GM21723 (cell line): ENCODE measurements around the gene TRPM5.
"Not testable (repeated sequence)": the region's sequence is repeated elsewhere in the genome, so short reads cannot be mapped to it uniquely, and the experiment has no call there.

Source experiments
- ATAC-seq: cut with Tn5 transposase; IDR thresholded peaks from one replicate; pipeline ENCODE4 v1.9.1; 2021; ENCODE audit warnings: mild to moderate bottlenecking, moderate library complexity; ENCODE audit not compliant: unreplicated experiment

The TRPM5 gene, protein sequence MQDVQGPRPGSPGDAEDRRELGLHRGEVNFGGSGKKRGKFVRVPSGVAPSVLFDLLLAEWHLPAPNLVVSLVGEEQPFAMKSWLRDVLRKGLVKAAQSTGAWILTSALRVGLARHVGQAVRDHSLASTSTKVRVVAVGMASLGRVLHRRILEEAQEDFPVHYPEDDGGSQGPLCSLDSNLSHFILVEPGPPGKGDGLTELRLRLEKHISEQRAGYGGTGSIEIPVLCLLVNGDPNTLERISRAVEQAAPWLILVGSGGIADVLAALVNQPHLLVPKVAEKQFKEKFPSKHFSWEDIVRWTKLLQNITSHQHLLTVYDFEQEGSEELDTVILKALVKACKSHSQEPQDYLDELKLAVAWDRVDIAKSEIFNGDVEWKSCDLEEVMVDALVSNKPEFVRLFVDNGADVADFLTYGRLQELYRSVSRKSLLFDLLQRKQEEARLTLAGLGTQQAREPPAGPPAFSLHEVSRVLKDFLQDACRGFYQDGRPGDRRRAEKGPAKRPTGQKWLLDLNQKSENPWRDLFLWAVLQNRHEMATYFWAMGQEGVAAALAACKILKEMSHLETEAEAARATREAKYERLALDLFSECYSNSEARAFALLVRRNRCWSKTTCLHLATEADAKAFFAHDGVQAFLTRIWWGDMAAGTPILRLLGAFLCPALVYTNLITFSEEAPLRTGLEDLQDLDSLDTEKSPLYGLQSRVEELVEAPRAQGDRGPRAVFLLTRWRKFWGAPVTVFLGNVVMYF (N-terminal part only)

DNA sequence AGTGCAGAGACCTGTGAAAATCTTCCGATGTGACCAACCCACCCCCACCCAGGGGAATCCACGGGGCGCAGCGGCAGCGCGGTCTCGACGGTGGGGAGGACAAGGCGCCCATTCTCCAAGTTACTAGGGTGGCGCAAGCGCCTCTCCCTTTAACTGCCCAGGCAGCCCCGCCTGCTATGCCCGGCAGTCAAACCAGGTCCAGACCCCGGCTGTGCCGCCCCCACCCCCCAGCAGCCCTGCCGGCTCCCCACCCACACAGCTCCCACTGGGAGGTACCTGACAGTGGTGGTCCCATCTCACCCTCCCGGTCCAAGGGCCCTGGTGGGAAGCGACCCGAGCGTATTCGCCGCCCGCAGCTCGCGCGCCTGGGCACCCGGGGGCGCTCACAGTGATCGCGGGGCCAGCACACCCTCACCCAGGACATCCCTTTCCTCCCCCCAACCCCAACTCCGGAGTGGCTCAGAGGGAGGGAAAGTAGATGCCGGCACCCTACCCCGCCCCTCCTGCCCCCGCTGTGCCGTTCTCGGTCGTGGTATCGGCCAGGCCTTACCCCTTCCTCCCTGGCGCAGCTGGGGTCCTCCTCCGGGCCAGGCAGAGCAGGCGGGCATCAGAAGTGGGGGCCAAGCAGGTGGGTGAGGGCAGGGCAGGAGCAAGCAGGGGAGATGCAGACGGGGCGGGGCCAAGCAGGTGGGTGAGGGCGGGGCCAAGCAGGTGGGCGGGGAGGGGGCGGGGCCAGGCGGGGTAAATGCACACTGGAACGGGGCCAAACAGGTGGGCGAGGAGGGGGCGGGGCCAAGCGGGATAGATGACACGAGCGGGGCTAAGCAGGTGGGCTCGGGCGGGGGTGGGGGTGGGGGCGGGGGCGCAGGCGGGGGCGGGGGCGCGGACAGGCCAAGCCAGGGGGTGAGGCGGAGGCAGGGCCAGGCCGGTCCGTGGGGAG is at the start of gene TRPM5:
TRPM5 (minus strand) TSS at position 634 of the 940 bp plus-strand sequence. CDS start 21,478 bp downstream, outside the sequence.
- no peak for ATAC-seq

DNA sequence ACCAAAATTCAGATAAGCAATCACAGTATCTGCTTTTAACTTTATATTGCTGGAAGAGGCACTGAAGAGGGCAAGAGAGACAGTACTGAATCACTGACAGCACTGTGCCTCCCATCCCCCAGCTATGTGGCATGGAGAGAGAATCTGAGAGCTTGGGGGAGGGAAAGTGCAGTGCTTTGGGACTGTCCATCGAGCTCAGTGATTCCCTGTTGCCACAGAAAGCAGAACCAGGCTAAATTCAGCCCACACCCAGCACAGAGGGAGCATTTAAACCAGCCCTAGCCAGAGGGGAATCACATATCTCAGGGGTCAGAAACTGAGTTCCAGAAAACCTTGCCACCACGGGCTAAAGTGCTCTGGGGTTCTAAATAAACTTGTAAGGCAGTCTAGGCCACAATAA is 44.8 kb upstream of the TRPM5 start:
- no peak for ATAC-seq

DNA sequence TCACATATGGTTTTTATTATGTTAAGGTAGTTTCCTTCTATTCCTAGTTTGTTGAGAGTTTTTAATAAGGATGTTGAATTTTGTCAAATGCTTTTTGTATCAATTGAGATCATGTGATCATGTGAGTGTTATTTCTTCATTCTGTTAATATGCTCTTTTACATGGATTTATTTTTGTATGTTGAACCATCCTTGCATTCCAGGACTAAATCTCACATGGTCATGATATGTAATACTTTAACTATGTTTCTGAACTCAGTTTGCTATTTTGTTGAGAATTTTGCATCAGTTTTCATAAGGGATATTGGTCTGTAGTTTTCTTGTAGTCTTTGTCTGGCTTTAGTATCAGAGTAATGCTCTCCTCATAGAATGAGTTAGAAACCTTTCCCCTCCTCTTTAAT is 43.7 kb upstream of the TRPM5 start:
- ATAC-seq = no peak

DNA sequence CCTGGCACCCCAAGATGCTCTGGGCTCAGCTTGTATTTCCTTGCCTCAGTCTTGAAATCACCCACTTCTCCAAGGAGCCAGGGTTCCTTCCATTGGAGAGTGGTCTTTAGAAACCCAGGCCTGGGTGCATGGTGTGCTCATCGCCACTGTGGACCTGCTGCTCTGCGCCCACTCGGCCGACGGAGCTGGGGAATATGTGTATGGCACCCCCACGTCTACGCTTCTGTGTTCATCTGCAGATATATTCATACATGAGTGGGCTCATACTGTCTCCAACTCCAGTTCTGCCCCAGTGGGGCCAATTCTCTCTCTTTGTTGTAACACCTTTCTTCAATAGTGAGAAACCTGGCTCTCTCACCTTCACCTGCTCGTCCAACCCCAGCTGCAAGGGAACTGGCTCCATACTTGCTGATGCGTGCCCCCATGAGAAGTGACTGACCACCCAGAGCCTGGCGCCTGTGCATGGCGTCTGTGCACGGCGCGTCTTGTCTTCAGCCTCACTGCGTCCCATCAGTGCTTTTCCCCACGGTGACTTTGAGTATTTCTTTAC is 40.3 kb upstream of the TRPM5 start:
- no peak for ATAC-seq

DNA sequence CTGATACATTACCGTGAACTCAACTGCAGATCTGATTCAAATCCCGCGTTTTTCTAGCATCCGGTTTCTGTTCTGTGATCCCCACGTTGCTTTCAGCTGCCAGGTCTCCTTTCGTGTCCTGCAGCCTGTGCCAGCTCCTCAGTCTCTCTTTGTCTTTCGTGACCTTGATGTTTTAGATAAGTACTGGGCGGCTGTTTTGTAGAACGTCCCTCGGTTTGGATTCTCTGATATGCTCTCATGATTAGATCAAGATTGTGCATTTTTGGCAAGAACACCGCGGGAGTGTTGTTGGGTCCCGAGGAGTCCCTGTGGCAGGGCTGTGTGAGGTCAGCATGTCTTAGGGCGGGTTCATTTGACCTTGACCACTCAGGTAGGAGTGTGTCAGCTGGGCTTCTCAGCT is 39.1 kb upstream of the TRPM5 start:
- no peak for ATAC-seq

- ATAC-seq = no peak
Observed at GRCh38 chr11:2482745-2483144, 38.4 kb upstream of the TRPM5 start.

DNA sequence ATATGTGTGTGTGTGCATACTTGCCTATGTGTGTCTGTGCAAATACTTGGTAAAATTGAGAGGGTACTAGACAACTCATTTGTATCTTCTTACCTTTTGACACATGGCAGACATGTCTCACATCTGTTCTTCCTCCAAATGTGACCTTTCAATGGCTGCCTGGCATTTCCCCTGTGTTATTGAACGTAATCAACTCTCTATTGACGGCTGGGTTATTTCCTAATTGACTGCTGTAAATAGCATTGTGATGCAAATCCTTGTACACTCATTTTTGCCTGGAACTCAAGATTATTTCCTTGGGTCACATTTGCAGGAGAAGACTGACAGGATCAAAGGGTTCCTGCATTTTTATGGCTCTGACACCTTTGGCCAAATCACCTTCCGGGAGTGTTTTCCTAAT is 37.9 kb upstream of the TRPM5 start:
- no peak for ATAC-seq

- ATAC-seq = no peak
Observed at GRCh38 chr11:2481253-2481652, 36.9 kb upstream of the TRPM5 start.

GRCh38 chr11:2480874-2481220 is 36.5 kb upstream of the TRPM5 start:
- no peak for ATAC-seq

DNA sequence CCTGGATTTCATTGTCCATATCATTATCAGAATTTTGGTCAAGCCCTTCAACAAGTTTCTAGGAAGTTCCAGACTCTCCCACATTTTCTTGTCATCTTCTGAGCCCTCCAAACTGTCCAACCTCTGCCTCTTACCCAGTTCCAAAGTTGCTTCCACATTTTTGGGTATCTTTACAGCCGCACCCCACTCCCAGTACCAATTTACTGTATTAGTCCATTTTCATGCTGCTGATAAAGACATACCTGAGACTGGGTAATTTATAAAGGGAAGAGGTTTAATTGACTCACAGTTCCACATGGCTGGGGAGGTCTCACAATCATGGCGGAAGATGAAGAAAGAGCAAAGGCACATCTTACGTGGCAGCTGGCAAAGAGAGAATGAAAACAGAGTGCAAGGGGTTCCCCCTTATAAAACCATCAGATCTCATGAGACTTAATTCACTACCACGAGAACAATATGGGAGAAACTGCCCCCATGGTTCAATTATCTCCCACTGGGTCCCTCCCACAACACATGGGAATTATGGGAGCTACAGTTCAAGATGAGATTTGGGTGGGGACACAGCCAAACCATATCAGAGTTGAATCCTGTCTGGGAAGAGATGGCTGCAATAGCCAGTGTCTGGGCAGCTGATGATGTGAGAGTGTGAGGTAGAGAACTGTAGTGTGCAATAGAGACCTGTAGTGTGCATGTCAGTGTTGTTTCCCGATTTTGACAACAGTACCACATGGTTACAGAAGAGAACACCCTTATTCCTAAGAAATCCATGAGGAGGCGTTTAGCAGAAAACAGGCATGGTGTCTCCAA is 36.0 kb upstream of the TRPM5 start:
- ATAC-seq = not testable (repeated sequence)

GRCh38 chr11:2477936-2478335 is 33.6 kb upstream of the TRPM5 start:
- no peak for ATAC-seq

- no peak for ATAC-seq
Observed at GRCh38 chr11:2477254-2477653, 32.9 kb upstream of the TRPM5 start.

GRCh38 chr11:2475136-2475918 is 31.0 kb upstream of the TRPM5 start:
- ATAC-seq = no peak

DNA sequence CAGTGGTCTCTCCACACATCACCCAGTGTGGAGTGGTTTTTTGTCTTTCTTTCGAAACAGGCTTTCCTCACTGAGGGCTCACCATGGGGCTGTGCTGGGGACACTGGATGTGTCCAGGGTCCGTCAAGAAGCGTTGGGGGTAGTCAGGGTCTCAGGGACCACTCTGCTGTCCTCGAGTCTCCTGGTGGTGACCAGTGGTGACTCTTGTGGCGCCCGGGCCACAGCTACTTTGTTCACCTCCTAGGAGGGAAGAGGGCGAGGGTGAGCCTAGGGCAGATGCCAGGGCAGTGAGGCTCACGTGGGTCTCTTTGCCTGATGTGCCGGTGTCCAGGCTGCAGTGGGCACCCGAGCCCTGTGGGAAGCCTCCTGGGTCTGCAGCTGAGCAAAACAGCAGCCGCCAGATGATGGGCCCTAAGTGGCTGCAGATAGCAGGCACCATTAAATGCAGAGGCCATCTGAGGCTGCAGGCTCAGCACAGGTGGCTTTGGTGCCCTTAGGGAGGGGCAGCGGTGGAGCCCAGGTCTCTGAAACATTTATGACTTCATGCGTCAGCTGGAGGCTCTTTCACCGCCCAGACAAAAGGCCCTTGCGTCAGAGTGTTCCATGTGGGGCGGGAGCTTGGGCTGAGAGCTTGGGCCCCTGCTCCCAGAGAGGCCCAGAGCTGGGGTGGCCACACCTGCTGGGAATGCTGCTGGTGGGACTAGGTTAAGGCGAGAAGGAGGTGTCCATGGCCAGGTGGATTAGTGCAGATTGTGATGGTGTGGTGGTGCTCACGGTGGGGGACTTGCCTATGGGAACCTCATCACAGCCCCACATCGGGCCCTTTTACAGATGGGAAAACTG is 30.0 kb upstream of the TRPM5 start:
- no peak for ATAC-seq

- no peak for ATAC-seq
Observed at GRCh38 chr11:2473361-2474058, 29.2 kb upstream of the TRPM5 start.

DNA sequence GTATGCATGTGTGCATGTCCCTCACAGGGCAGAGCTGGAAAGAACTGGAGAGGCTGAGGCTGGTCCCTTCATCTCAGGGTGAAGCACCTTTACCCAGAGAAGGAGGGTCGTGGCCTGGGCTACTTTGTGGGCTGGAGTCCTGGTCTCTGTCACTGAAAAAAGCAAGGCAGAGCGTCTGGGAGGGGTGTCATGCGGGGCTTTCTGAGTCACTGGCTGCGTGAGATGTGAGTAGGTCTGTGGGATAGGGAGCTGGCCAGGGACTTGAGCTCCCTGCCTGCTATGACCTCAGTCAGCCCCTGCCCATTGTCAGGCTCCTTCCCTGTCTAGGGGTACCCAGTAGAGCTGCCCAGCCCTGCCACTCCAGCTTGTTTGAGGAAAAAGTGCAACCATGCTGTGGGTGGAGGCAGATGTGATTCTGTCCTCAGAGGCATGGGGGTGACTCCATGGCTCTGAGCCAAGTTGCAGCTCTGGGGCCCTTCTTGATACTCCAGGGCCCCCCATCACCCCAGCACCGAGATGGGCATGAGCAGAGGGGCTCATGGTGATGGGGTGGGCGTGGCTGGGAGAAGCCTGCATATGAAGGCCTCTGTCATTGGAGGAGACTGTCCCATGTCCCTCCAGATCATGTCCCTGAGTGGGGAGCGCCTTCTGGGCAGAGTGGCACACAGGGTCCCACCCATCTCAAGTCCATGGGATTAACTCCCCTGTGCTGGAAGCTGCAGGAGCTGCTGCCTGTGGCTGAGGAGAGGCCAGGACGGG is 28.3 kb upstream of the TRPM5 start:
- ATAC-seq = no peak

DNA sequence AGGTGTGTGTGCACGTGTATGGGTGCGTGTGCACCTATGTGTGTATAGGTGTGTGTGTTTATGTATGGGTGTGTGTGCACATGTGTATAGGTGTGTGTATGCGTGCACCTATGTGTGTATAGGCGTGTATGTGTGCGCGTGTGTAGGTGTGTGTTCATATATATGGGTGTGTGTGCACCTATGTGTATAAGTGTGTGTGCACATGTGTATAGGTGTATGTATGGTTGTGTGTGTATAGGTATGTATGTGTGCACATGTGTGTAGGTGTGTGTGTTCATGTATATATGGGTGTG is 27.4 kb upstream of the TRPM5 start:
- no peak for ATAC-seq
